Ramos (cell line): ENCODE data around the gene PPM1H.
"Not testable (repeated sequence)": the region's sequence is repeated elsewhere in the genome, so short reads cannot be mapped to it uniquely, and the experiment has no call there.

Experiments used
- in situ Hi-C: fragments of 300-500 bp; cut with MboI; formaldehyde crosslinking; loops from one replicate; pipeline ENCODE4 v1.14.3; 2022; ENCODE audit warnings: low sequenced_read_pairs; ENCODE audit not compliant: unreplicated experiment

PPM1H gene

GRCh38 chr12:62664951-62665350 lies 270.0 kb downstream of the PPM1H start:
- in situ Hi-C loops = not testable (repeated sequence)

GRCh38 chr12:62660756-62661155 lies 274.2 kb downstream of the PPM1H start:
- in situ Hi-C loops = no loop called here

GRCh38 chr12:62659453-62660295 lies 275.3 kb downstream of the PPM1H start:
- in situ Hi-C loops = no loop called here

- in situ Hi-C loops = no loop called here
Measured at GRCh38 chr12:62658910-62659309, 276.0 kb downstream of the PPM1H start.

GRCh38 chr12:62657363-62657632 lies 277.7 kb downstream of the PPM1H start:
- in situ Hi-C loops = no loop called here

GRCh38 chr12:62656591-62657362 lies 278.2 kb downstream of the PPM1H start:
- in situ Hi-C loops = no loop called here

GRCh38 chr12:62655666-62656151 lies 279.2 kb downstream of the PPM1H start:
- in situ Hi-C loops = no loop called here

GRCh38 chr12:62654326-62655241 lies 280.4 kb downstream of the PPM1H start:
- in situ Hi-C loops = no loop called here

GRCh38 chr12:62653740-62654139 lies 281.2 kb downstream of the PPM1H start:
- in situ Hi-C loops = no loop called here

- in situ Hi-C loops = no loop called here
Measured at GRCh38 chr12:62653304-62653703, 281.6 kb downstream of the PPM1H start.

- in situ Hi-C loops = no loop called here
Measured at GRCh38 chr12:62651138-62651537, 283.8 kb downstream of the PPM1H start.

GRCh38 chr12:62649412-62650138 lies 285.4 kb downstream of the PPM1H start:
- in situ Hi-C loops = no loop called here

- in situ Hi-C loops = no loop called here
Measured at GRCh38 chr12:62647586-62647985, 287.4 kb downstream of the PPM1H start.

- in situ Hi-C loops = no loop called here
Measured at GRCh38 chr12:62646566-62646965, 288.4 kb downstream of the PPM1H start.

GRCh38 chr12:62643486-62643885 lies 291.5 kb downstream of the PPM1H start:
- in situ Hi-C loops = no loop called here

GRCh38 chr12:62642486-62642885 lies 292.5 kb downstream of the PPM1H start:
- in situ Hi-C loops = no loop called here

GRCh38 chr12:62640910-62641448 lies 294.0 kb downstream of the PPM1H start:
- in situ Hi-C loops = no loop called here

- in situ Hi-C loops = no loop called here
Measured at GRCh38 chr12:62637679-62638078, 297.3 kb downstream of the PPM1H start.

GRCh38 chr12:62635649-62636048 lies 299.3 kb downstream of the PPM1H start:
- in situ Hi-C loops = no loop called here
